Mononuclear cell (primary cell): ENCODE results near the gene C6orf52. TPM values are rescaled to one million over a fixed set of nuclear protein-coding genes. Genes with fewer than 3 reads are reported as not detected.
A peak's percentile ranks its signal among the peaks of the same experiment; 100 is the strongest.
"Not testable (repeated sequence)": the region's sequence is repeated elsewhere in the genome, so short reads cannot be mapped to it uniquely, and the experiment has no call there.

Source experiments
- H3K27me3 ChIP-seq: 2 replicates; pipeline ENCODE4 v1.6.0; 2011; ENCODE audit warnings: low read length, control low read depth; ENCODE audit not compliant: insufficient read depth
- H3K4me1 ChIP-seq: 2 replicates; pipeline ENCODE4 v1.5.1; 2011; ENCODE audit warnings: mild to moderate bottlenecking, low read length, control low read depth; ENCODE audit not compliant: insufficient read depth
- H3K4me3 ChIP-seq: 2 replicates; pipeline ENCODE4 v1.5.1; 2011; ENCODE audit warnings: mild to moderate bottlenecking, low read length, moderate library complexity
- H3K9me3 ChIP-seq: 2 replicates; pipeline ENCODE4 v1.5.1; 2011; ENCODE audit warnings: low read depth, mild to moderate bottlenecking, control low read depth, low read length
- total RNA-seq: library from RNA; depleted of rRNA; stranded (reverse); fragments of >200 nt; gene quantifications from one replicate; pipeline ENCODE4 v1.2.3, GENCODE V29; 2012

C6orf52 gene
- total RNA-seq, 1 donor = not detected

DNA sequence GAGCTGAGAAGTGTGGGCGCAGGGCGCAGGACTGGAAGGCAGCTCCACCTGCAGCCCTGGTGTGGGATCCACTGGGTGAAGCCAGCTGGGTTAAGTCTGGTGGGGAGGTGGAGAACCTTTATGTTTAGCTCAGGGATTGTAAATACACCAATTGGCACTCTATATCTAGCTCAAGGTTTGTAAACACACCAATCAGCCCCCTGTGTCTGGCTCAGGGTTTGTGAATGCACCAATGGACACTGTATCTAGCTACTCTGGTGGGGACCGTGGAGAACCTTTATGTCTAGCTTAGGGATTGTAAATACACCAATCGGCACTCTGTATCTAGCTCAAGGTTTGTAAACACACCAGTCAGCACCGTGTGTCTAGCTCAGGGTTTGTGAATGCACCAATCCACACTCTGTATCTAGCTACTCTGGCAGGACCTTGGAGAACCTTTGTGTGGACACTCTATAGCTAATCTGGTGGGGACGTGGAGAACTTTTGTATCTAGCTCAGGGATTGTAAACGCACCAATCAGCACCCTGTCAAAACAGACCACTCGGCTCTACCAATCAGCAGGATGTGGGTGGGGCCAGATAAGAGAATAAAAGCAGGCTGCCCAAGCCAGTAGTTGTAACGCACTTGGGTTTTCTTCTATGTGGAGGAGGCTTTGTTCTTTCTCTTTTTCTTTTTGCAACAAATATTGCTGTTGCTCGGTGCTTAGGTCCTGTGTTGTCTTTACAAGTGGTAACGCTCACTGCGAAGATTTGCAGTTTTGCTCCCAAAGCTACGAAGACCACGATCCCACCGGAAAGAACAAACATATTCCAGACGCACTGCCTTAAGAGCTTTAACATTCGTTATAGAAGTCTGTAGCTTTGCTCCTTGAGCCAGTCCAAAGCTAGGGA is 26.8 kb upstream of the C6orf52 start:
- Histone ChIP-seq H3K4me1 (peaks cover 56% of the 10 kb centered on the region), H3K4me3 (peak overlapping the region; percentile 46)
- not testable (repeated sequence) for H3K27me3 ChIP-seq, H3K9me3 ChIP-seq

DNA sequence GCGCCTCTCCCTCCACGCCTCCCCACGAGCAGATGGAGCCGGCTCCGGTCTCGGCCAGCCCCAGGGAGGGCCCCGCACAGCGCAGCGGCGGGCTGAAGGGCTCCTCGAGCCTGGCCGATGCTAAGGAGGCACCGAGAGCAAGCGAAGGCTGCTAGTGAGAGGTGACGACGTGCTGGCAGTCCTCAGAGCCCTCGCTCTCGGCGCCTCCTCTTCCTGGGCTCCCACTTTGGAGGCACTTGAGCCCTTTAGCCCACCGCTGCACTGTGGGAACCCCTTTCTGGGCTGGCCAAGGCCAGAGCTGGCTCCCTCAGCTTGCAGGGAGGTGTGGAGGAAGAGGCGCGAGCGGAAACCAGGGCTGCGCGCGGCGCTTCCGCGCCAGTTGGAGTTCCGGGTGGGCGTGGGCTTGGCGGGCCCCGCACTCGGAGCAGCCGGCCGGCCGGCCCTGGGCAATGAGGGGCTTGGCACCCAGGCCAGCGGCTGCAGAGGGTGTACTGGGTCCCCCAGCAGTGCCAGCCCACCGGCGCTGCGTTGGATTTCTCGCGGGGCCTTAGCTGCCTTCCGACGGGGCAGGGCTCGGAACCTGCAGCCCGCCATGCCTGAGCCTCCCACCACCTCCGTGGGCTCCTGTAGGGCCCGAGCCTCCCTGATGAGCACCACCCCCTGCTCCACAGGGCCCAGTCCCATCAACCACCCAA is 26.0 kb upstream of the C6orf52 start:
- Histone ChIP-seq H3K4me1 (peaks cover 54% of the 10 kb centered on the region), H3K27me3 (no peaks in the 10 kb centered on the region)

DNA sequence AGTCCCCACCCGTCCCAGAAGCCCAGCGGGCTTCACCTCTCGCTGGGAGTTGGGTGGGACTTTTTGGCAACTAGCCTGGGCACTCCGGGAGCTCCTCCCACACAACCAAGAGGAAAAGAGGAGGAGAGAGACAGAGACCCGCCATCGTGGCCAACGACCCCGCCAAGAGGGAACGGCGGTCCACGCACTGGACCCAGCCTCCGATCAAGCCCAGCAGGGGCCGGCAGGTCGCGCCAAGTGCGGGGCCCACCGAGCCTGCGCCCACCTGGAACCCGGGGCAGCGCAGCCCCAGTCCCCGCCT is 25.5 kb upstream of the C6orf52 start:
- Histone ChIP-seq H3K9me3 (no peaks in the 10 kb centered on the region), H3K27me3 (no peaks in the 10 kb centered on the region), H3K4me3 (peak overlapping the region; percentile 46), H3K4me1 (peaks cover 52% of the 10 kb centered on the region)

More for the DNA sequence above, 26.0 kb upstream of the C6orf52 start:
- H3K4me3 ChIP-seq = peak overlapping the region; percentile 46
- no peaks in the 10 kb centered on the region for H3K9me3 ChIP-seq

DNA sequence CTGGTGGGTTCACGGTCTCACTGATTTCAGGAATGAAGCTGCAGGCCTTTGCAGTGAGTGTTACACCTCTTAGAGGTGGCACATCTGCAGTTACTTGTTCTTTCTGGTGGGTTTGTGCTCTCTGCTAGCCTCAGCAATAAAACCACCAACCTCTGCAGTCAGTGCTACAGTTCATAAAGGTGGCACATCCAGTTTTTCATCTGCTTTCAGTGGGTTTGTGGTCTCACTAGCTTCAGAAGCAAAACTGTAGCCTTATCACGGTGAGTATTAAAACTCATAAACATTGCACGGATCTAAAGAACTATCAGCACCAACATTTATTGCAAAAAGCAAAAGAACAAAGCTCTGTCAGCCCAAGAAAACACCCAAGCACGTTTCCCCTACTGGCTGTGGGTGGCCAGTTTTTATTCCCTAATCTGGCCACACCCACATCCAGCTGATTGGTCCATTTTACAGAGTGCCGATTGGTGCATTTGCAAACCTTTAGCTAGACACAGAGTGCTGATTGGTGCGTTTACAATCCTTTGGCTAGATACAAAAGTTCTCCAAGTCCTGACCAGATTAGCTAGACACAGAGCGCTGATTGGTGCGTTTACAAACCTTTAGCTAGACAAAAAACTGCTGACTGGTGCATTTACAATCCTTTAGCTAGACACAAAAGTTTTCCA is 25.0 kb upstream of the C6orf52 start:
- H3K27me3 ChIP-seq = no peaks in the 10 kb centered on the region
- peak overlapping the region; percentile 46 for H3K4me3 ChIP-seq
- H3K4me1 ChIP-seq = peaks cover 47% of the 10 kb centered on the region
- no peaks in the 10 kb centered on the region for H3K9me3 ChIP-seq

DNA sequence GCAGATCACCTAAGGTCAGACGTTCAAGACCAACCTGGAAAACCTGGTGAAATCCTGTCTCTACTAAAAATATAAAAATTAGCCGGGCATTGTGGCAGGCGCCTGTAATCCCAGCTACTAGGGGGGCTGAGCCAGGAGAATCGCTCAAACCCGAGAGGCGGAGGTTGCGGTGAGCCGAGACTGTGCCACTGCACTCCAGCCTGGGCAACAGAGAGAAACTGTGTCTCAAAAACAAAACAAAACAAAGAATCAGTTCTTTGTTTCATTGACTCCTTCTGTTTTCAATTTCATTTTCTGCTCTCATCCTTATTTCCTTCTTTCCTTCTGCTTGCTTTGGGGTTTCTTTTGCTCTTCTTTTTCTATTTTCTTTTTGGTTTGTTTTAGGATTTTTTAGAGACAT is 19.5 kb upstream of the C6orf52 start:
- Histone ChIP-seq H3K27me3 (no peaks in the 10 kb centered on the region), H3K4me3 (no peak overlapping the region), H3K4me1 (no peaks in the 10 kb centered on the region), H3K9me3 (no peaks in the 10 kb centered on the region)

DNA sequence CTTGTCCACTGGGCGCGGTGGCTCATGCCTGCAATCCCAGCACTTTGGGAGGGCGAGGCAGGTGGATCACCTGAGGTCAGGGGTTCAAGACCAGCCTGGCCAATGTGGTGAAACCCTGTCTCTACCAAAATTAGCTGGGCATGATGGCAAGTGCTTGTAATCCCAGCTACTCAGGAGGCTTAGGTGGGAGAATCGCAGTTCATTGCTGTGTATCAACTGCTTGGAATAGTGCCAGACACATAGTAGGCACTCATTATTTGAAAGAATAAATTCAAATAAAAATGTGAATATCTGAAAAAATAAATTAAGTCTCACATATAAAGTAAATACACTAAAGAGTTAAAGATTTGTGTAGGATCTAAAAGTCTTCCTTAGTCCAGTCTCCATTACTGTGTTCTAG is 2.2 kb upstream of the C6orf52 start:
- Histone ChIP-seq H3K27me3 (no peaks in the 10 kb centered on the region), H3K9me3 (no peaks in the 10 kb centered on the region), H3K4me3 (no peak overlapping the region), H3K4me1 (peaks cover 31% of the 10 kb centered on the region)

DNA sequence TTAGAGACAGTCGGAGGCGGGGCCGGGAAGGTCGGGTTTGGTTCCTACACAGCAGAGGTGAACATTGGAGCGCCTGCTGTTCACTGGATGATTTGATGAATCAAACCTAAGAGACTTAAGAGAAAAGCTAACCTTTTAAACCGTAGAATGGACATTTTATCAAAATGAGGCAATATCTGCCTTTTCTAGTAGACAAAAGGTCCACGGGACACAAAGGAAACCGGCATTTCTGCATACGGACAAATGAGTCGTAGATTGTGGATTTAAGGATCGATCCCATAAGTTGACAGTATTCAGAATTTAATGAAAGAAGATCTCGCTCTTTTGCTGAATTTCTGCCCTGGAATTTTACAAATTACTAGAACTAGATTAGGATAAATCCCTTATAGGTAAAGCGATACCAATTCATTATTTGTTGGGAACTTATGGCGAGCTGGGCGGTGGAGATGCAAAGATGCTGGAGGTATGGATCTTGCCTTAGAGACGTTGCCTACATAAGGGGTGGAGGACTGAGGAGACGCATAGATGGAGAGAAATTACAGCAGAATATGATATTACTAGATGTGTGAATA is 756 bp upstream of the C6orf52 start:
- peak overlapping the region; percentile 76 for H3K4me3 ChIP-seq
- peaks cover 41% of the 10 kb centered on the region for H3K4me1 ChIP-seq
- H3K9me3 ChIP-seq = no peaks in the 10 kb centered on the region
- H3K27me3 ChIP-seq = no peaks in the 10 kb centered on the region

DNA sequence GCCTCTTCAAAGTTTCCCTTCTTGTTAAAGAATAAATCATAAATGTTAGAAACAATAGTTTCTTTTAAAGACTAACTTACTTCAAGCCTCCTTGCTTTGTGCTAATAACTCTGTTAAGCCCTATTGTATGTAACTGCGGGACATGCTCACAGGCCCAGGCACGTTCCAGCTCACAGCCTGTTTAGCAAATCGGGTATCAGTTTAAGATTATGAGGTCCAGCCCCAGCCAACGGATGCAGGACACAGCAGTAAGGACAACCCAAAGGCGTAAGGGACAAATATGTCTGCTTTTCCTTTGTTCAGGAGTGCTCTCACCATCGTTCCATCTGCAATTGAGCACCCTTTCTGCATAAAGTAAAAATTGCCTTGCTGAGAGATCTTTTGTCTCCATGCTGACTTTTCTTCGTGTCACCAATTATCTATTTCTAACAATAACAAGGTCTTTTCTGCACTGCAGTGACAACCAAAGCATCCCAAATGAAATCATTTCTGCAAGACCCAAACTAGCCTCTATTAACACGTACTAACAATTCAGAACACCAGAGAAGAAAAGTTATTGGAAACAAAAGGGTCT is 1.4 kb downstream of the C6orf52 start:
- Histone ChIP-seq H3K9me3 (no peaks in the 10 kb centered on the region), H3K4me3 (no peak overlapping the region), H3K27me3 (no peaks in the 10 kb centered on the region), H3K4me1 (peaks cover 42% of the 10 kb centered on the region)

DNA sequence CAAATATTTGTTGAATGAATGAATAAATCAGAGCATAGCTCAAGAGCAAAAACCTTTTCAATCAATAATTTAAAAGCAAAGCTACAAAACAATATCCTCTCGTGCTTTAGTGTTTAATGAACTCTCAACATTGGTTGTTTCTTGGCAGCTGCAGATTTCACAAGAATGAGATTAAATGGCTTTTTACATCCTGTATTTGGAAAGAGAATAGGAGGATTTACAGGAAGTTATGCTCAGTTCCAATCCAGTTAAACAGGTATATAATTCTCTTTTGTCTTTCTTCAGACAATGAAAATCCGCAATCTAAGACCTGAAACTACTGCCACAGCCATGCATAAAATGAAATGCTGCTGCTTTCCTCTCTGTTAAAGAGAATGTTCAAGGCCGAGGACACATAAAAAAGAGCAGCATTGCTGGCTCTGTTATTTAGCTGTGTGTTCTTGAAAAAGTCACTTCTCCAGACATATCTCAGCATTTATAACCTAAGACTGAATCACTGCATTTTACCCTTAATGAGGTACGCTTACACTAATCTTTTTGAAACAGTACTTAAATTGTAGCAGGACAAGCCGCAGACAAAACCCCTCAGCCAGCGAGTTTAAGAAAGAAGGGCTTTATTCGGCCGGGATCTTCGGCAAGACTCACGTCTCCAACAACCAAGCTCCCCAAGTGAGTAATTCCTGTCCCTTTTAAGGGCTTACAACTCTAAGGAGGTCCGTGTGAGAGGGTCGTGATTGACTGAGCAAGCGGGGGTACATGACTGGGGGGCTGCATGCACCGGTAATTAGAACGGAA is 3.6 kb downstream of the C6orf52 start:
- peaks cover 33% of the 10 kb centered on the region for H3K4me1 ChIP-seq
- H3K4me3 ChIP-seq = no peak overlapping the region
- no peaks in the 10 kb centered on the region for H3K27me3 ChIP-seq
- H3K9me3 ChIP-seq = no peaks in the 10 kb centered on the region

DNA sequence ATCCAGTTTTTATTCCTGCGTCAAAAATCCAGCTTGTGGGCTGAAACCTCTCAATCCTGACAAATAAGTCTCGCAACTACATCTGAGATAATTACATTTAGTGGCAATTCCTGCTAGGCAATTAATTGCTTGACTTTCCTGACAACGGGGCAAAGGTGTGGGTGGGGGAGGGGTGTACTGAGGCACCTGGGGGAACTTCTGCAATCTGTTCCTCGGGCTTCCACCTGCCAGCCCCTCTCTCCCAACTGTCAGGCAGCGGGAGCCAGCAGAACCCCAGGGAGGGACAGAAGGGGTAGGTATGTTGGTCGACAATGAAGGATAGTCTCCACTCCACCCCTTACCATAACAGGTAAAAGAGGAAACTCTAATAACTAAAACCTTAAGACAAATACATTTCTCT is 6.8 kb downstream of the C6orf52 start:
- Histone ChIP-seq H3K27me3 (no peaks in the 10 kb centered on the region), H3K4me1 (peaks cover 24% of the 10 kb centered on the region), H3K9me3 (no peaks in the 10 kb centered on the region), H3K4me3 (no peak overlapping the region)

DNA sequence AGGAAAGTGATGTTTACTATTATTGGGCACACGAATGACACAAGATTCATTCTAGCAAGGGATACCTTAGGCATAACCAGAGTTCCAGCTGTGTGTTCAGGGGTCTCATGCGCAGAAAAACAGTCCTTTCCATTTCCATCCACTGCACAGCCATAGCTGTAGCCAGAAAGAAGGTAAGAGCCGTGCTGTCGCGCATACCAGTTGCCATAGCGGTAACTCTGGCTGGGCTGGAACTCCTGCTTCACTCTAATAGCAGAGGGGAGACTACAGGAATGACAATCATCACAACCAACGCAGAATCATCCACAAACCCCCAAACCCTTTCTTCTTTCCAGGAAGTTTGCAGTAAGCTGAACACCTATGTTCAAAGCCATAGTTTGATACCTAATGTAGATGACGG is 7.5 kb downstream of the C6orf52 start:
- no peak overlapping the region for H3K4me3 ChIP-seq
- H3K9me3 ChIP-seq = no peaks in the 10 kb centered on the region
- H3K27me3 ChIP-seq = no peaks in the 10 kb centered on the region
- H3K4me1 ChIP-seq = peaks cover 24% of the 10 kb centered on the region

DNA sequence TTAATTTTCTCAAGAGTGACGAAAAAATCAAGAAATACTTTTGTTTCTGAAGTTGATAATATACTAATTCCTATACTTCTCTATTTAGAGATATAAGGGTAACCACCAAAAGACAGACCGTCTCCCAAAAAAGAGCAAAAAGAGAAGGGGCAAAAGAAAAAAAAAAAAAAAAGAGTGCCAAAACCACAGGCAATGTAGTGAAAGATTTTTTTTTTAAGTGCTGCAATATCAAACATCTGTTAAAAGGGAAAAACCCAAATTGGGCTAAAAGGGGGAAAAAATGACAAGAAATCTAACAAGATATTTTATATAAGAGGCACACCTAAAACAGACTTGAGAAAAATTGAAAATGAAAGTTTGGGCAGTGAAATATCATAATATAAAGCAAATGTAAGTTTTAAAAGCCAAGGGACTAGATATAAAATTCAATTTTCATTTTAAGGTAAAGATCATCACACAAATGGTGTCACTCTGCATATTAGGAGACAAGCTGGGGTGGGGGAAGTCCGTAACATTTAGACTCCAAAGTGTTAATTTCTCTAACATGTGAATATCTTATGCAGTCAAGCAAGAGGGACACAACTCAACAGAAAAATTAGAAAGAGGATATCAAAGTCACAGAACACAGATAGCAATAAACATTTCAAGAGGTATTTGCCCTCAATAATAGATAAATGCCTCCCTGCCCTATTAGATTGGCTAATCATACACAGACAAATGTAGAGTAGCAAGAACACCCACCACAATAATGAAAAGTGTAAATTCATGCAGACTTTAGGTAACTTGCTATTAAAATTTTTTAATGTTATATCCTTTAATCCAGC is 9.1 kb downstream of the C6orf52 start:
- no peak overlapping the region for H3K4me3 ChIP-seq
- no peaks in the 10 kb centered on the region for H3K27me3 ChIP-seq
- H3K4me1 ChIP-seq = peaks cover 16% of the 10 kb centered on the region
- H3K9me3 ChIP-seq = no peaks in the 10 kb centered on the region

DNA sequence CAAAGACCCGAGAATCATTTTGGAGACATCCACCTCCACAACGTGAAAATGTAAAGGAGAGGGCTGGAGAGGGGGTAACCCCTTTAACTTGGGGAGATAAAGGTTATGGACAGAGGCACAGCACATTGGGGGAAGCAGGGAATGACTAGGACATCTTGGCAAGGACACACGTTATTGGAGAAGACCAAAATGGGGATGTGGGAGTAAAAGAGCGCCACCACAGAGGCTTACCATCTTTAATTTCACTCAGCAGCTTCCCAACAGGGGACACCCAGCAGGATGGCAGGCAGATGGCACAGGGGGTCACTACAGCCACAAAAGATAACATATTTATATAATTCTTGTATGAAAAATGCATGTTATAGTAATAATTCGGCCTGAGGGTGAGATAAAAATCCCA is 9.8 kb downstream of the C6orf52 start:
- no peaks in the 10 kb centered on the region for H3K9me3 ChIP-seq
- H3K4me1 ChIP-seq = peaks cover 13% of the 10 kb centered on the region
- H3K27me3 ChIP-seq = no peaks in the 10 kb centered on the region
- no peak overlapping the region for H3K4me3 ChIP-seq
